ENCODE results near the gene TRH.
"Not testable (repeated sequence)": the region's sequence is repeated elsewhere in the genome, so short reads cannot be mapped to it uniquely, and the experiment has no call there.

The TRH gene

DNA sequence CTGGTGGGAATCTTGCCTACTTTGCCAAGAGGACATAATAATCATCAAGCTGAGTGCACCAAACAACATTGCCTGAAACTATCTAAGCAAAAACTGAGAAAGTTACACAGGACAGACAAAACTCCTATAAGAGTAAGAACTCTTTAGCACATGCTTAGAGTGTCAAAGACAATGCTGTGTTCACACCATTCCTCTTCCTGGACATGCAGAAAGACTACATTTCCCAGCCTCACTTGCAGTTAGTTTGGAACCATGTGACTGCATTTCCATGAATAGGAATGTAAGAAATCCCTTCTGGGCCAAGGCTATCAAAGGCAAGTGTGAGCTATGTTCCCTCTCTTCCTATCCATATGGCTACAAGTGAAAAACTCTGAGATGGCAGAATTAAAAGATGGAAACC lies 37.6 kb downstream of the TRH start:
- not testable (repeated sequence) for DNase-seq (ENCODE audit: low spot score)

DNA sequence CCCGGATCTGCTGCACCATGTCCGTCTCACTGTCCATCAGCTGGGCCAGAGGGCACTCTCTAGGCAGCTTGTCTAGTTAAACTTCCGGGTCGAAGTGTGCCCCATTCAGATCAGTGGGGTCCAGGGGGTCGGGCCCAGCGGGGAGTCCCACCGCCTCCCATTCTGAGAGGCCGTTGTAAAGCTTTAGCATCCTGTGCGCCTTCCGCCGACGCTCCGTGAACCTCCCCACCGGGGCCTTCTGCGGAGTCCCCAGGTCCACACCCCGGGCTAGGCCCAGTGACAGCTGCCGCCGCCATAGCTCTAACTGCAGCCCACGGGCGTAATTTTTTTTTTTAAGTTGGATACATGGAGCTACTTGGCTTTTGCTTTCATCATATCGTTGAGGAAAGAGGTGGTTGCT lies 38.7 kb downstream of the TRH start:
- DNase-seq (ENCODE audit: low spot score), result not testable (repeated sequence)

DNA sequence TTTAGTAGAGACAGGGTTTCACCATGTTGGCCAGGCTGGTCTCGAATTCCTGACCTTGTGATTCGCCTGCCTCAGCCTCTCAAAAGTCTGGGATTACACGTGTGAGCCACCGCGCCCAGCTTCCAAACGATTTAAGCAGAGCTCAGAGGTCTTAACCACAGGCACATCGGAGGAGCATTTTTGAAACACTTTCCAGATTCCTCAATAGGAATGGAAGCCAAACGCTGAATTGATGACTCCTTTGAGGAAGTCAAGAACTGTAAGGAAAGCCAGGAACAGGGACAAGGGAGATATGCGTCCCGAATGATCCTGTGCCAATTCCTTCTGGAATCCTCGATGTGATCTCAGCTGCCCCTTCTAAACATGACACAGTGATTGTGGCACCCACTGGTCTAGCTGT lies 40.0 kb downstream of the TRH start:
- no peak for DNase-seq (ENCODE audit: low spot score)

DNA sequence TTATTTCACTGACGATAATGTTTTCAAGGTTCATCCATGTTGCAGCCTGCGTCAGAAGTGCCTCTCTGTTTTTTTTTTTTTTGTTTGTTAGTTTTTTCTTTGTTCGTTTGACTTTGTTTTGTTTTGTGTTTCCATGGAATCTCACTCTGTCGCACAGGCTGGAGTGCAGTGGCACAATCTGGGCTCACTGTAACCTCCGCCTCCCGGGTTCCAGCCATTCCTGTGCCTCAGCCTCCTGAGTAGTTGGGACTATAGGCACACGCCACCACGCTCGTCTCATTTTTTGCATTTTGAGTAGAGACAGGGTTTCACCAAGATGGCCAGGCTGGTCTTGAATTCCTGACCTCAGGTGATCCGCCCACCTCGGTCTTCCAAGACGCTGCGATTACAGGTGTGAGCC lies 43.1 kb downstream of the TRH start:
- not testable (repeated sequence) for DNase-seq (ENCODE audit: low spot score)

DNA sequence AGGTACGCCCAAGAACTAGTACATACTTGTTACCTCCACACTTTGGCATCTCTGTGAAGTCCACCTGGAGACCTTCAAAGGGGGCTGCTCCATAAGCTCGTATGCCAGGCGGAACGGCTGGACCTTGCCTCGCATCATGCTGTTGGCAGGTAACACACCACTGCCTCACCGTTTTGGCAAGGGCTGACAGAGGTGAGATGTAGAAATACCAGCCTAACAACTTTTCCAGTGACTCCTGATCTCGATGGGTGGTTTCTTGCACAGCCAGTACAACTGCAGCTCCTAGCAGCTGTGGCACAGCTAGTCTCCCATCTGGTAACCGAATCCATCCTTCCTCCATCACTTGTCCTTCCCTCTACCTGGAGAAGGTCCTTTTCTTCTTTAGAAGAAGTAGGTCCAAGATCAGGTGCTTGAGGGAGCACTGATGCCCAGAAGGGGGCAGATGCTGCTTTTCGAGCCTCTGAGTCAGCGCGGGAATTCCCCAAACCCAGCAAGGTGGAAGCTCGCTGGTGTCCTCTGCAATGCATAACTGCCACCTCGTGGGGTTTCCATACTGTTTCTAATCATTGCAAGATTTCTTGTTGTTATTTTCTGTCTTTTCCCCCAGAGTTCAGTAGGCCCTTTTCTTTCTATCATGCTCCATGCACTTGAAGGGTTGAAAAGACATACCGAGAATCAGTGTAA lies 51.8 kb downstream of the TRH start:
- not testable (repeated sequence) for DNase-seq (ENCODE audit: low spot score)

DNA sequence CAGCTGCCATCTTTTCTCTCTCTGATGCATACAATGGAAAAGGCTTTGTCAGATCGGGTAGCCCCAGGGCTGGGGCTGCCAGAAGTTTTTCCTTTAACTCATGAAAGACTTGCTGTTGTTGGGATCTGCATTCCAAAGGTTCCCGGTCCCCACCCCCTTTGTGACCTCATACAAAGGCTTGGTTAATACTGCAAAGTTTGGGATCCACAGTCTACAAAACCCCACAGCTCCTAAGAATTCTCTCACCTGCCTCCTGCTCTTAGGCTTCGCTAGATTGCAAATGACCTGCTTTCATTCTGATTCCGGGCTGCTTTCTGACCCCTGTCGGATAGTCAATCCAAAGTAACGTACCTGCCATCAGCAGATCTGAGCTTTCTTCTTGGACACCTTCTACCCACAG lies 52.9 kb downstream of the TRH start:
- DNase-seq (ENCODE audit: low spot score), result not testable (repeated sequence)
